G401.6 (cell line): ENCODE data around the gene ANKRD22.
"Not testable (repeated sequence)": the region's sequence is repeated elsewhere in the genome, so short reads cannot be mapped to it uniquely, and the experiment has no call there.

Source experiments
- FAIRE-seq: peaks from 2 replicates; lab custom pipeline; 2012; peaks lifted over from hg19 to GRCh38; lab: Jason Lieb, UNC

Gene ANKRD22

GRCh38 chr10:88877298-88877697 lies 25.7 kb upstream of the ANKRD22 start:
- FAIRE-seq, result no peak

- FAIRE-seq, result no peak
Observed at GRCh38 chr10:88875081-88875480, 23.4 kb upstream of the ANKRD22 start.

- no peak for FAIRE-seq
Observed at GRCh38 chr10:88874281-88874680, 22.6 kb upstream of the ANKRD22 start.

GRCh38 chr10:88873757-88874156 lies 22.1 kb upstream of the ANKRD22 start:
- FAIRE-seq, result no peak

GRCh38 chr10:88870089-88870488 lies 18.4 kb upstream of the ANKRD22 start:
- FAIRE-seq, result no peak

GRCh38 chr10:88866454-88866853 lies 14.8 kb upstream of the ANKRD22 start:
- FAIRE-seq, result no peak

- no peak for FAIRE-seq
Observed at GRCh38 chr10:88865281-88865876, 13.7 kb upstream of the ANKRD22 start.

- no peak for FAIRE-seq
Observed at GRCh38 chr10:88861036-88861435, 9.4 kb upstream of the ANKRD22 start.

GRCh38 chr10:88858491-88858890 lies 6.8 kb upstream of the ANKRD22 start:
- no peak for FAIRE-seq

- FAIRE-seq, result no peak
Observed at GRCh38 chr10:88857831-88858230, 6.2 kb upstream of the ANKRD22 start.

- no peak for FAIRE-seq
Observed at GRCh38 chr10:88854684-88855083, 3.0 kb upstream of the ANKRD22 start.

- no peak for FAIRE-seq
Observed at GRCh38 chr10:88853155-88853881, 1.7 kb upstream of the ANKRD22 start.

- FAIRE-seq, result no peak
Observed at GRCh38 chr10:88852327-88852726, 683 bp upstream of the ANKRD22 start.

GRCh38 chr10:88850712-88851111 lies 932 bp downstream of the ANKRD22 start:
- no peak for FAIRE-seq

- FAIRE-seq, result no peak
Observed at GRCh38 chr10:88849234-88849633, 2.4 kb downstream of the ANKRD22 start.

- no peak for FAIRE-seq
Observed at GRCh38 chr10:88848499-88848898, 3.1 kb downstream of the ANKRD22 start.

GRCh38 chr10:88843171-88843570 lies 8.5 kb downstream of the ANKRD22 start:
- FAIRE-seq, result no peak

- no peak for FAIRE-seq
Observed at GRCh38 chr10:88841316-88842111, 10.1 kb downstream of the ANKRD22 start.

- no peak for FAIRE-seq
Observed at GRCh38 chr10:88840881-88841280, 10.8 kb downstream of the ANKRD22 start.

- FAIRE-seq, result no peak
Observed at GRCh38 chr10:88840104-88840503, 11.5 kb downstream of the ANKRD22 start.

- FAIRE-seq, result no peak
Observed at GRCh38 chr10:88838766-88839350, 12.8 kb downstream of the ANKRD22 start.

- FAIRE-seq, result not testable (repeated sequence)
Observed at GRCh38 chr10:88837632-88838031, 14.0 kb downstream of the ANKRD22 start.

- FAIRE-seq, result no peak
Observed at GRCh38 chr10:88835910-88836221, 15.8 kb downstream of the ANKRD22 start.
